AG09309 (cell line): Measurements from ENCODE around the gene PRKD2.

Experiments used
- DNase-seq: peaks from one replicate; pipeline ENCODE4 v3.0.0-alpha.2; 2010; ENCODE audit warnings: low read depth
- H3K4me3 ChIP-seq: 2 replicates; pipeline ENCODE4 v1.5.1; 2011; ENCODE audit warnings: mild to moderate bottlenecking, low read depth, low read length, moderate library complexity; ENCODE audit not compliant: control insufficient read depth
- CTCF ChIP-seq: IDR thresholded peaks from 2 replicates; pipeline ENCODE4 v1.5.1; 2011; ENCODE audit warnings: mild to moderate bottlenecking, low read depth, low read length, inconsistent platforms; ENCODE audit not compliant: insufficient read depth, control insufficient read depth; ENCODE audit errors: missing control alignments

The PRKD2 gene

GRCh38 chr19:46654621-46655152 is 62.2 kb downstream of the PRKD2 start:
- no peak for DNase-seq
- no peak for TF ChIP-seq CTCF
- H3K4me3 ChIP-seq = no peak overlapping the region

- TF ChIP-seq CTCF = no peak
- no peak for DNase-seq
- H3K4me3 ChIP-seq = no peak overlapping the region
These were observed 66.5 kb downstream of the PRKD2 start for GRCh38 chr19:46650445-46650844.

GRCh38 chr19:46648961-46649960 is 67.7 kb downstream of the PRKD2 start:
- no peak overlapping the region for H3K4me3 ChIP-seq
- DNase-seq = no peak
- no peak for TF ChIP-seq CTCF

- no peak for DNase-seq
- TF ChIP-seq CTCF = no peak
- no peak overlapping the region for H3K4me3 ChIP-seq
These were observed 68.6 kb downstream of the PRKD2 start for GRCh38 chr19:46648060-46648960.

- no peak for DNase-seq
- H3K4me3 ChIP-seq = no peak overlapping the region
- TF ChIP-seq CTCF = no peak
These were observed 70.5 kb downstream of the PRKD2 start for GRCh38 chr19:46646402-46646801.

- no peak for TF ChIP-seq CTCF
- H3K4me3 ChIP-seq = no peak overlapping the region
- no peak for DNase-seq
These were observed 72.2 kb downstream of the PRKD2 start for GRCh38 chr19:46644720-46645119.
